ENCODE measurements around the gene FNDC3B.

Gene FNDC3B

DNA sequence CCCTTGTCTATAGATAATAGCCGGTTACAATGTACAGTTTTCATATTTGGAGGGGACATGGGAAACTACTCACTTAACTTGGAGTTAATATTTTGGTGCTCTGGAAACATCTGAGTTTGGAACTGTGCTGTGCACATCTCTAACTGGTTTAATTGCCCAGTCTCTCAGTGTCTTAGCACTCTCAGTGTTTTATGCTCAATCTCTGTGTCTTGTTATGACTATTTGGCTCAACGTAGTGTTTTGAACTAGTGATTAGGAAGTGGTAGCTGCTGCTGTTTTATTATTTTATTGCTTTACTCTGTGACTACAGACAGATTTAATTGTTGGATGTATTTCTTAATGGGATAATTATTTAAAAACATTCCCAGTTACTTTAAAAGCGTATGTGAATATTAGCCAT lies 17.0 kb downstream of the FNDC3B start:
- no peak for DNase-seq

DNA sequence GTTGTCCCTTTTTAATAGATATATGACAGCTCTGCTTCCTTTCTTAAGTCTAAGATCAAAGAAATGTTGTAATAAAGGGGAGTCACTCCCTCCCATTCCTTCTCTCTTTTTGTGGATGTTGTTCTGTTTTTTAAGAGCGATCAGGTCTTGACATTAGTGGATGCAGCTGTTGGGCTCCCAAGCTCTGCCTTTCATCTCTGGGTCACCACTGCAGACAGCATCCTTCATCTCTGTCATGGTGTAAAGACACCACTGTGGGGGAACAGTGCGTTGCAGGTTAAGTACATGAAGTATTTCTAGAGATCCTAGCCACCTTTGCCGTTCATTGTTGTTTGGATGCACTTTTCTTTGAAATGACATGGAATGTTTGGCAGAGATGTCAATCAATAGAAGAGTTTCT lies 17.7 kb downstream of the FNDC3B start:
- DNase-seq: no peak

DNA sequence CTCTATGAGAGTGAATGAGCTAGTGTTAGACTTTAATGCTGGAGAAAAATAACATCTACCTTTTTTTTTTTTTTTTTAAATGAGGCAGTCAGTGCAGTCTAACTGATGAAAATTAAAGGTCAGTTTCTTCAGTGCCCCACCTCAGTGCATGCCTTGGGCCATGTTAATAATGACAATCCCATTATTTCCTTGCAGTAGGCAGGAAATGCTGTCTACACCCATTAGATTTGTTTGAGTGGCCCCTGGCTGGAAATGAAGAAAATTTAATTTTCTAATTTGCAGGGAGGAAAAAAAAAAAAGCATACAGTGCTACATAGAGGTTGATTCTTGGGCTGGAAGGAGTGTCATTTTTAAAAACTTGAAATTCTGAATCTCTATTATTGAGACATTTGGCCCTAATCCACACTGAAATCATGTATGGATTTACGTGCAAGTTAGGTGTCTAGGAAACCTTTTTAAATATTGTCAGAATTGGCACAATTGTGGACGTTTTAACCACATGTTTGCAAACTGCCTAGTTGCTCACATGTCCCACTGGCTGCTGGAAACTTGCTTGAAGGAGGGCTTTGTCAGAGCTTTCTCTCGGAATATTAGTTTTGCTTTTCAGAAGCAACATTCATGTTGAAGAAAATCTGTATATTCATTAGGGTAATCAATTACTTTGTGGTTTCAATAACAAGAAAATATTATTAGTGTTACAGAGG lies 18.4 kb downstream of the FNDC3B start:
- DNase-seq: no peak

DNA sequence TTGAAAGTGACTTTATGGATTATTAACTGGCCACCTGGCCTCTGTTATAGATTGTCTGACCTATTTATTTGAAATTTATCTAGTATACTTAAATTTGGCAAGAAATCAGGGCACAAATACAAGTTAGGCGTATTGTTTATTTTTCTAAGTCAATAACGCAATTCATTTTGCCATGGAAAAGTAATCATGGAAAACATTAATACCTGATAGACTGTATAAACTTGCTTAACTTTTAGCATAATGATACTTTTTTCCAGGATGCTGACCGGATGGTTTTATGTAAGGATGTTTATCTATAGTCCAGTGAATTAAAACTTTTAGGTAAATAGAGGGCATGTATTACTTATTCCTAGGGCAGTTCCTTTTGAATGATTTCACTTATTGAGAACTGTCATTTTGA lies 20.2 kb downstream of the FNDC3B start:
- no peak for DNase-seq

DNA sequence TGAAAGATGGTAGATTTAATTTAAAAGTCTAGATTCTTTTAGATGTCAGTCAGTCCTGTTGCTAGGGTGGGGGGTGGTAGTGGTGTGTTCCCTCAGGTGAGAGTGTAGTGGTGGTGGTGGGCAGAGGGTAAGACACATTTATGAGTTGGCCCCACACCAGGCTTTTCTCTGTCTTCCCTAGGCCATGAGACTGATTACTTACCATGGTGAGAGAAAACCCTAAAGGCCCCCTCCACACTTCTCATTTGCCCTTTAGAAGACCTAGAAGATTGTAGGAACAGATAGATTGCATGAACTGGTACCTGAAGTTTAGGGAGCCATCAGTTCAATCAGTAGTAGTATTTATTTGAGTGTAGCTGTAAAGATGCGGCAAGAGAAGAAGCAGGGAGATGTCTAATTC lies 20.9 kb downstream of the FNDC3B start:
- no peak for DNase-seq

DNA sequence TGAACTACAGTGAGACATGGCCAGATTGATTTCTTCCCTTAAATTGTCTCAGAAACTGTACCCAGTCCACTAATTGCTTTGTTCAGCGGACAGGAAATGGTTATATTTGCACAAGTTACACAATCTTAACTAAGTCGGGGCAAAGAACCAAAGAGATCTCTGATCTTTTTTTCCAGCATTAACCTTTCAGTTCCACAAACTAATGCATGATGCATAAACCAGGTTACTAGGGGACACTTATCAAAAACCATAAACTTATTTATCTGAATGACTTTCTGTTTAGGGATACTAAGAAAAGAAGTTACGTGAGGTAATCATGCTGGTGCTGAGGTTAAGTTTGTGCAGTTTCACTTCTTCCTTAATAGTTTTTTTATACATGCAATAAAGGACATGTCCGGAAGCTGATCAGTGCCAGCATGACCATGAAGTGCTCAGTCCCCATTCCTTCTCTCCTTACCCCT lies 22.4 kb downstream of the FNDC3B start:
- DNase-seq: no peak

DNA sequence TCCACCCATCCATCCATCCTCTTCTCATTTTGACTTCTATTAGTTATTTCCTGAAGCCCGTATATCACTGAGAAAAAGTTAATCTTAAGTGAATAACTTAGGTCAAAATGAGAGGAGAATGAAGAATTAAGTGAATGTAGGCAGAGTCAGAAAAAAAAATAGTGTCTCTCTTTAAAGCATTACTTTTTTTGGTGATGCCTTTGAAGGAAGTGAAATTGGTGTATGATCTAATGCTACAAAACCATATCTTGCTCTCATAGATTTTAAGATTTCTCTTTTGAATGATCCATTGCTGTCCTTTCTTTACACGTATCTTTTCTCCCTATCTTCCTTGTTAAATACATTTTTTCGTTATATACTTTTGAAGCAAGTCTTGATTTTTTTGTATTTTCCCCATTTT lies 23.4 kb downstream of the FNDC3B start:
- no peak for DNase-seq

DNA sequence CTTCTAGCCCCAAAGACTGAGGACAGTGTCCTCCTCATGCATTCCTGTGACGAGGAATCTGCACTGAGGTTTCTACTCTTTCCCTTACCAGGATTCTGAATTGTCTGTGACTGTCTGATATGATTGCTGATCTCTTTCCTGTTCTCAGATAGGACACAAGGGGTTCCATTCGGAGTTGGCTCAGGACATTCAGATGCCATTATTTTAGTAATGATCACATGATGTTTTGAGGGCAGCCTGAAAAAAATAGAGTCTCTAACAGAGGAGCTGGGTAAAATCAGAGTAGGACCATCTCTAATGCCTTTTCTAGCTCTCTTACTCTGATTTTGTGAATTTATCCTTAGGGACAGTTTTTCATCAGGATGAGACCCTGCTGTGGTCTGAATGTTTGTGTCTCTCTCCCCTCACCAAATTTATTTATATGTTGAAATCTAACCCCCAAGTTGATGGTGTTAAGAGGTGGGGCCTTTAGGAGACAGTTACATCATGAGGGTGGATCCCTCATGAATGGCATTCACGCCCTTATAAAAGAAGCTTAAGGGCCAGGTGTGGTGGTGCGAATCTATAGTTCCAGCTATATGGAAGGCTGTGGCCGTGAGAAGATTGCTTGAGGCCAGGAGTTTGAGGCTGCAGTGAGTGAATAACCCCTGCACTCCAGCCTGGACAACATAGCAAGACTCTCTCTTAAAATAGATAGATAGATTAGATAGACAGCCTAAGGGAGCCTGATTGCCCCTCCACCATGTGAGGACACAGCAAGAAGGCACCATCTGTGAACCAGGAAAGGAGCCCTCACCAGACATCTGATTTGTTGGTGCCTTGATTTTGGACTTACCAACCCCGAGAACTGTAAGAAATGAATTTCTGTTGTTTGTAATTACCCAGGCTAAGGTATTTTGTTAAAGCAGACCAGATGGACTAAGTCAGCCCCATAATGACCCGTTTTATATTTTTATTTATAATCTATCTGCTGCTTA lies 24.4 kb downstream of the FNDC3B start:
- DNase-seq: no peak

DNA sequence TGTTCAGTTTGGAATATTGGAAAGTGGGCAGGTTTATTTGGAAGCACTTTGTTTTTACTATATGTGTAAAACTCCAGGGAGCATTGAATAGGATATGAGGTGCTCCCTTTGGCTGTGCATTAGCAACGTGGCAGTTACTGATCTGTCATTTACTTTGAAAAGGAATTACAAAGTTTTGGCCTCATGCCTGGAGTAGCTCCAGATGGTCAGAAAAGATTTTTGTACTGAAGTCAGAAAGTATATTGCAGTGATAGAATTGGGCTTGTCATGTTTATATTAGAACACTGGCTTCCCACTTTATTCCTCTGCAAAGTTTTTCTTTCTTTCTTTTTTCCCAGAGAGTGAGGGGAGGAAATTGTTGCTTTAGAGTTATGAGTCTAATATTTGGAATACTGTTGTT lies 26.1 kb downstream of the FNDC3B start:
- DNase-seq: peak; percentile 64

DNA sequence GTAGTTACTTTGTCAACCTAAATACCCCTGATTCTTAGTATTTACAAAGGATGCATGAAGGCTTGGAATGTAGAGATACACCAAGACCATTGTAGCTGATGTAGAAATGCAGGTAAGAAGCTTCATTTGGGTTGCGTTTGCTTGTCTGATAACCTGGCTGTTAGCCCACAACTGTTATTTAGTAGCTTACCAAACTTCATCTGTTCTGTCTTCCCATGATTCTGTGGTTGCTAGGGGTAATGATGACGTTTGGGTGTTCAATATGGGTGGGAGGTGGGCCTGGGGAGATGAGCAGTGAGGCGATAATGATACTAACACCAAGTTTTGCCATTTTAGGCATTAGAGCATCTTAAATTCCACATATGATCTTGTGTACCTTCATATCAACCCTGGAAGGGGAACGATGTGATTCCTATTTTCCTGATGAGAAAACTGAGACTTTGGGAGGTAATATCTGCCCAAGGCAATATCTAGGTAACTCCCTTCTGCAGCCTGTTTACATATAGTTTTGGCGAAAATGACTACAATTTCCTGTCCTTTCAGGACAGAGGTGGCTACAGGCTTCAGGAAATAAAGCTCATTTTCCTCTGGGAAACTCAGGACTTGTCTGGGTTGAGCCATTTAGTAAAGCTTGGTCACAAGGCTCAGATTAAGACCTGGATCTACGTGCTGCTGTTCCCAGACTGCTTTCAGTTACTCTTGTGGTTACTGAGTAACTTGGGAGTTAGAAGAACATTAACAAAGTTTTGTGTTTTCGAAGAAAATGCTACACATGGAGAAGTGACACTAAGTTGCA lies 26.8 kb downstream of the FNDC3B start:
- DNase-seq: no peak

DNA sequence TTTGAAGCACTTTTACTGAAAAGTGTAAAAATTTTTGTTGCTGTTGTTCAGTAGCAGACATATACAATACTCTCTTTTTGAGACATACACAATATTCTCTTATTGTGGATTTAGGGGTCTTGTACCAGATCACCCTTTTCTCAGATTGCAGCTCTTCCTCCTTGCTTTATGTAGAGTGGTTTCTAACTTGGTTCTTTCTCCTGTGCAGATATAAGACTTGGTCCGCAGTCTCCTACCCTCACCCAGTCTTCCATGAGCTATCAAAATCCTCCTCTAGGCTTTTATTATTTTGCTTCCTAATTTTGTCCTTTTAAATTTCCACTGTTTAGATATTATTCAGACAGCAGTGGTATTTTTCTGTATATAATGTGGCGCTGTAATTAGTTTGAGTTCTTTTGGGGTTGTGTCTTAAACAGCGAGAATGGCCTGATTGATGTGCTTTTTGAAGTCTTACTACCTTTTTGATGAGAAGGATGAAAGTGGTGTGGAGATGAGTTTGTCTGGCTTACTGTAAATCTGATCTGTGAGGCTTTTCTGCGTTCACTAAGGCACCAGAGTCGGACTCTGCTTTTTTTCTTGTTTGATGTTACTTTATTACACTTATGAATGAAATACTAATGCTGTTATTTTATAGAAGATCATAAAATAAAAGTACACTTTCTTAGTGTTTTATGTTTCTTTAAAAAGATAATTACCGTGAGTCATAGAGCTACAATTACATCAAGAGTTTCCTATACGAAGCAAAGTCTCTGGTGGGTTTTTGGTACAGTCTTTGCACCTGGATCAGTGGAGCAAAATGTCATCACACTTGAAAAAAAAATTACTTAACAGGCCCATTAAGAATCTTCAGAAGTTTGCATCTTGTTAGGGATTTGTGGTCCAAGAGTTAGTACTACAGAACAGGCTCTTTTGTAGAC lies 27.8 kb downstream of the FNDC3B start:
- no peak for DNase-seq

DNA sequence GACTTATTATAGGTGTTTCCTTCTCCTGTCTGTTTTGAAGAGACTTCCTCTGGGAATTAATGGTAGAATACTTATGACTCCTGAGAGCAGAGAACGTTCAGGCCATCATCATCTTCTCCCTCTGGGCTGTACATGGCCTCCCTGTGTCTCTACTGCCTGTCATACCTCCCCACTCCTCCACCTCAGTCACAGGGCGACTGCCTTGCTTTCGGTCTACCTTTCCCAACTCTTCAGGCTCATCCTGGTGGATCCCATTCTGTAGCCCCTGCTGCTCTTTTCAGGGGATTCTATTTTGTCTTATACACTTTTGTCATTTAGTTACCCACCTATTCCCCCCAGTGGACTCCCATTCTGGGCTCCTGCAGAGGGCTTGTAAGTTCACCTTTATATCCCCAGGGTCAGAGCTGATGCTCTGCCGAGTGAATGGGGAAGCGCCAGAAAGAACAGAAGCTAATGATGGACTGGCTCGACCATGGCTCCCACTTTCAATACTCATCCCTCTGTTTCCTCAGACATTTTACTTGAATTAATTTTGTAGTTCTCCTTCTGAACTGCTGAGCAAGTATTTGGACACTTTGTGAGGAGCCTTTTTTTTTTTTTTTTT lies 28.6 kb downstream of the FNDC3B start:
- DNase-seq: no peak

DNA sequence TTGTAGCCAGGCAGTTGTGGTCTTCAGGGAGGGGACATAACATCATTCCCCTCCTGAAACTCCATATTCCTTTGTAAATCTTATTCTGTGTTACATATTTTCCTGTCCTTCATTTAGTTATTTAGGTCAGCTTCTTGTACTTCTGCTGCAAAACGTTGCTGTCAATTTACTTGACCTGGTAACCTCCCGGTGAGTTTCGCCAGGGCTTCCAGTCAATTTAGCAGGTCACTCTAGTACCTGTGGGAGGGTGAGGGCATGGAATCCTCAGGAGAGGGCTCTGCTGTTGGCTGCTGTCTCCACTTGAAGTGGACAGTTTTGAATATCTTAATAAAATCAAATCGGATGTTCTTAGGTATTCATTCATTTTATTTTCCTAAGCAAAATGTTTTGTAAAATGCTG lies 29.6 kb downstream of the FNDC3B start:
- DNase-seq: no peak

DNA sequence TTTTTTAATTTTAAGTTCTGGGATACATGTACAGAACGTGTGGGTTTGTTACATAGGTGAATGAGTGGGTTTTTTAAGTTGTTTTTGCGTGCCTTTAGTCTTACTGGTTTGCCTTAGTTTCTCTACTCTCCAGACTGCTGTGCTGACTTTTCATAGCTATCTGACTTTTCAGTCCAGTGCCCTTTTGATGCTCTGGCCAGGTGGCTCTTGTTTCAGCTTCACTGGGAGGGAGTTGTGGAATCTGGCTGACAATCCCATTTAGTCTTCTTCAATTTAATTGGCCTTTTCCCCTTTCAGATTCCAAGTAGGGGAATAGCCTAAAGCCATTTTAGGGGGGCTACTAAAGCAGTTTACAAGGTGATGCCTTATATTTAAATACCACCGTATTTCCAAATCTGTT lies 30.1 kb downstream of the FNDC3B start:
- DNase-seq: no peak

DNA sequence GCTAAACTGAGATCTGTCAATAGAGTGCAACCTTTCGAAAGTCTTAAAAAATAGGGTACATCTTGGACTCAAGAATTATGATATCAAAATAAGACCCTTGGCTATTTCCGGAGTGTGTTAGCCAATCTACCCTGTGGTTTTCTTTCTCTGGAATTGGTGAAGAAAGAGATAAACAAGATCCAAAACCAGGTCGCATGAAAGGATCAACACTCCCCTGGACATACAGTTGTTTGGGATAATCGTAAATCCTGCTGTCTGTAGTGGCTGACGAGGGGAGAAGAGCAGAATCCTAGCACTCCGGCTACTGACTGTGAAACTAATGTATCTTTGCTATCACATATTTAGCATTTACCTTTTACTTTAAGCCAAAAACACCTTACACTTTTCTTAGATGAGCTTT lies 30.9 kb downstream of the FNDC3B start:
- no peak for DNase-seq

DNA sequence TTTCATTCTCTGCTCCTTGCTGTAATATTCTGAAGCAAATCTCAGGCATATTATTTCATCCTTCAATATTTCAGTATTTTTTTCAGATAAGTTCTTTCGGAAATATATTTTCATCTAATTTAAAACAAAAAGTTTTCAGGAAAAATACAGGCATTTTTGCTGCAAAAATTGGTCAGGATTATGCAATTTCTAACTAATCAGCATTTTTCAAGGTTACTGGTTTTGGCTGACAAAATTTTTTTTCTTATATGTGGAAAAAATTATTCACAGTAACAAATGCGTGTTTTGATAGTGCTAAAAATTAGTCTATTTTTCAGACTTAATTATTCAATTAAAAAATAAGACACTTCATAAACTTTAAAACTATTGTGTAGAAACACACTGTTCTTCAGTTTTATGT lies 31.4 kb downstream of the FNDC3B start:
- no peak for DNase-seq

DNA sequence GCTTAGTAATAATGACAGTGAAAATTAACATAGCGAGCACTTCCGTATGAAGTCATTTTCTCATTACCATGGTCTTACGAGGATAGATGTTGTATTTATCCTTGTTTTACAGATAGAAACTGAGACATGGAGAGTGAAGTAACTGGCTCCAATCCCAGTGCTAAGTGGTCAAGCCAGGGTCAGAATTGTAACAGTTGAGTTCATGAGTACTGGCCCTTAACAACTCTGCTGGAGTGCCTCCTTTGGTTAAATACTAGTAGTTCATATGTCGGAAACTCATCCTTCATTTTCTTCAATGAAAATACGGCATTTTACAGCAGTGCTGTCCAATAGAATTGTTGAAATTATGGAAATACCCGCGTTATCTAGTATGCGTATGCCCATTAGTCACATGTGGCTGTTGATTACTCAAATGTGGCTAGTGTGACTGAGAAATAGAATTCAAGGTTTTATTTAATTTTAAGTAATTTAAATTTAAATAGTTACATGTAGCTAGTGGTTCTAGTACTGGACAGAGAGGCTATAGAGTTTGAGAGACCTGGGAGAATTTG lies 32.5 kb downstream of the FNDC3B start:
- no peak for DNase-seq

DNA sequence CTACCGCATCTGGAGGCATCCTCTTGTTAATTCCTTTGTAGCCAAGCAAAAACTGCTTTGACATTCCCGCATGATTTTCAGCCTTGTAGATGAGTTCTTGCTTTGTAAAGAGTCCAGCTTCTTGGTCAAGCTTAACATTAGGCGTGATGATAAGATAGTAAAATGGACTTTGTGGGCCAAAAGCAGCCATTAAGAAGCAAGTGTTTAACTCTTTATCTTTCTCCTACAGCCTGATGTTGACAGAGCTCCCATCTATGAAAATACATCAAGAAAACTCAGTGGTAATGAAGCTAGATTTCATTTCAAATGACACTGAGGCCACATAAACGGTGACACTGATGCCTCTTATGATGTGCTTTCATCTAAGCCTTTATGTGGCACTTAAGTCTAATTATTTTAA lies 33.2 kb downstream of the FNDC3B start:
- no peak for DNase-seq

DNA sequence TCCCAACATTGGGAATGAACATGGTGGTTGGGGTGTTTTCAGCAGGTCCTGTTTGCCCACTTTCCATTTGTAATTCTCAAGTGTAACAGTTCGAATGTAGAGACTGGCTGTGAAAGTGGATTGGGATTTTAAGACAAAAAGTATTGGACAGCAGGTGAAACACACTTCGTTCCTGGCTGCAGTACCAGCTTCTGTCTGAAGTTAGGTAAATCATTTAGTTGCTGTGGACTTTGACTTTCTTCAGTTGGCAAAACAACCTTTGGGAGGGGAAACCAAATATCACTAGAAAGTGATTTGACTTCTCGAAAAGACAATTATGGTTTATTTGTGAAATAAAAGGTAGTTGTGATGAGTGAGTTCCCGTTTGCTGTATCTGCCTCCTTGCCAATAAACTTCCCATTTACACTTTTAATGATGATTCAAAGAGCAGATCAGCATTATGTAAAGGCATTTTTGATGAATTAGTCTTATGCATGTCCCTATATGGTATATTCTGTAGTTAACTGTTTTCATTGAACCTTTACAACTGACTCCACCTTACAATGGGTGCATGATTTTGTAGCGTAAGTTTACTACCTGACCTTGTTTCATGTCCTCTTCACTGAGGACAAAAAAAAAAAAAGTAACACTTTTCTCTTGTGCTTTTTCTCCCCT lies 34.0 kb downstream of the FNDC3B start:
- no peak for DNase-seq

DNA sequence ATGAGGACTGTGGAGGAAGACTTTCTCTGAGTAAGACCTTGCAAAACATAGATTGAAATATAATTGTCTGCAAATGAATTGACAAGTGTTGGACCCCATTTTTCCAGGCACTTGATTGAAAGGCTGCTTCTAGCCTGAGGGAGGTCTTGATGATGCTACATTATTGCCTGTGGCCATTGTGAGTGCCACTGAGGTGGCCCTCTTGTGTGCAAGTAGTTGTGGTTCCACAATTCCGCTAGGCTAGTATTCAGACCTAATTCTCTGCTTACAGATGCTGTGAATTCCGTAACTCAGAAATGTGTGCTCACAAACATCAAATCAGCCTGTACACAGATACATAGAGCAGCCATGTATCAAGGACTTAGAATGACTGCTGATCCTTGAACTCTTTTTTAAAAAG lies 34.7 kb downstream of the FNDC3B start:
- DNase-seq: no peak

DNA sequence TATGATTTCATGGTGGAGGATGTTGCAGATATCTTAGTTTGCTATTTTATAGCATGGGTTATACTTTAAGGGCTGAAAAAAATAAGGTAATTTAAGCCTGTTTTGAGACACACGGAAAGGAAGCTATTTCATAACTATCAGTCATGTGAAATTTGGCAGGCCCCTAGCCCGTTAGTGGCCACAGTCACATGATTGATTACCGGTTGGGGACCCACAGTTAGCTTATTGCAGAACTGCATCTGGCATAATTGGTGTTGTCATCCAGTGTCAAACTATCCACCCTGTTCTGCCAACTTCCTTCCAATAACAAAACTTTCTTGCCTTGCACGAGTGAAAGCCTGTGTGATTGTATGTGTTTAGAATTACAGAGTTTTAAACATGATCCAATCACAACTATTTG lies 35.2 kb downstream of the FNDC3B start:
- DNase-seq: no peak

Data from NCI-H2171 treated with DMSO at 0.1 percent for 48 hours (cell line).